ENCODE data around the gene COBLL1.

The COBLL1 gene

GRCh38 chr2:164662868-164663631 is 178.6 kb downstream of the COBLL1 start:
- no peak overlapping the region for H3K9ac ChIP-seq

GRCh38 chr2:164662066-164662465 is 179.6 kb downstream of the COBLL1 start:
- Histone ChIP-seq H3K4me1 (ENCODE audit: low read depth, poor library complexity, severe bottlenecking) (no peaks in the 10 kb centered on the region), H3K79me2 (ENCODE audit: insufficient read depth, low read depth) (no peaks in the 10 kb centered on the region), H4K20me1 (ENCODE audit: insufficient read depth) (no peaks in the 10 kb centered on the region), H3K9ac (no peak overlapping the region), H3K4me2 (no peak overlapping the region), H2AFZ (ENCODE audit: low read depth) (no peak overlapping the region), H3K27ac (no peak overlapping the region), H3K27me3 (ENCODE audit: insufficient read depth, low read depth) (no peaks in the 10 kb centered on the region), H3K4me3 (IDR thresholded peaks at IDR 0.05; ENCODE audit: insufficient read depth, low read depth, low read length) (no peak overlapping the region), H3K36me3 (ENCODE audit: insufficient read depth) (no peaks in the 10 kb centered on the region)
- no peak for TF ChIP-seq CTCF (conservative IDR thresholded peaks at IDR 0.05; ENCODE audit: low read depth, low read length)

More at GRCh38 chr2:164662868-164663631, 178.6 kb downstream of the COBLL1 start:
- Histone ChIP-seq H3K27ac (no peak overlapping the region), H3K36me3 (ENCODE audit: insufficient read depth) (no peaks in the 10 kb centered on the region), H3K27me3 (ENCODE audit: insufficient read depth, low read depth) (no peaks in the 10 kb centered on the region), H4K20me1 (ENCODE audit: insufficient read depth) (no peaks in the 10 kb centered on the region), H3K4me2 (no peak overlapping the region), H2AFZ (ENCODE audit: low read depth) (no peak overlapping the region), H3K79me2 (ENCODE audit: insufficient read depth, low read depth) (no peaks in the 10 kb centered on the region), H3K4me1 (ENCODE audit: low read depth, poor library complexity, severe bottlenecking) (no peaks in the 10 kb centered on the region), H3K4me3 (IDR thresholded peaks at IDR 0.05; ENCODE audit: insufficient read depth, low read depth, low read length) (no peak overlapping the region)
- TF ChIP-seq CTCF (conservative IDR thresholded peaks at IDR 0.05; ENCODE audit: low read depth, low read length): no peak

- H3K27me3 ChIP-seq (ENCODE audit: insufficient read depth, low read depth): no peaks in the 10 kb centered on the region
- no peak overlapping the region for H3K27ac ChIP-seq
- no peaks in the 10 kb centered on the region for H3K4me1 ChIP-seq (ENCODE audit: low read depth, poor library complexity, severe bottlenecking)
- no peak overlapping the region for H3K4me3 ChIP-seq (IDR thresholded peaks at IDR 0.05; ENCODE audit: insufficient read depth, low read depth, low read length)
- no peaks in the 10 kb centered on the region for H4K20me1 ChIP-seq (ENCODE audit: insufficient read depth)
- no peaks in the 10 kb centered on the region for H3K36me3 ChIP-seq (ENCODE audit: insufficient read depth)
- TF ChIP-seq CTCF (conservative IDR thresholded peaks at IDR 0.05; ENCODE audit: low read depth, low read length): no peak
- H2AFZ ChIP-seq (ENCODE audit: low read depth): no peak overlapping the region
- no peak overlapping the region for H3K4me2 ChIP-seq
- H3K79me2 ChIP-seq (ENCODE audit: insufficient read depth, low read depth): no peaks in the 10 kb centered on the region
- H3K9ac ChIP-seq: no peak overlapping the region
Observed at GRCh38 chr2:164661349-164661748, 180.3 kb downstream of the COBLL1 start.

- Histone ChIP-seq H4K20me1 (ENCODE audit: insufficient read depth) (no peaks in the 10 kb centered on the region), H3K4me2 (no peak overlapping the region), H3K79me2 (ENCODE audit: insufficient read depth, low read depth) (no peaks in the 10 kb centered on the region), H3K9ac (no peak overlapping the region), H3K27me3 (ENCODE audit: insufficient read depth, low read depth) (no peaks in the 10 kb centered on the region), H2AFZ (ENCODE audit: low read depth) (no peak overlapping the region), H3K4me1 (ENCODE audit: low read depth, poor library complexity, severe bottlenecking) (no peaks in the 10 kb centered on the region), H3K36me3 (ENCODE audit: insufficient read depth) (no peaks in the 10 kb centered on the region), H3K4me3 (IDR thresholded peaks at IDR 0.05; ENCODE audit: insufficient read depth, low read depth, low read length) (no peak overlapping the region), H3K27ac (no peak overlapping the region)
- TF ChIP-seq CTCF (conservative IDR thresholded peaks at IDR 0.05; ENCODE audit: low read depth, low read length): no peak
Observed at GRCh38 chr2:164657129-164657528, 184.5 kb downstream of the COBLL1 start.

All from KMS-11 (cell line).